HCT116 (cell line): ENCODE data around the gene RUNX1. TPM values are rescaled to one million over a fixed set of nuclear protein-coding genes. Genes with fewer than 3 reads are reported as not detected.

Experiments
- ATAC-seq: fragments of 200-7000 bp; cut with Tn5 transposase; 2 replicates; pipeline ENCODE4 v1.9.1; 2020; ENCODE audit warnings: mild to moderate bottlenecking, moderate library complexity
- BruUV-seq: library from RNA; stranded (reverse); fragments of 400-500 nt; replicated peaks from 2 replicates; lab custom pipeline; 2021; lab: Mats Ljungman, UMichigan
- CTCF ChIA-PET: fragments of 300-600 bp; sonication (Branson Sonifier 250); formaldehyde crosslinking; loops from one replicate; lab custom pipeline; 2021; ENCODE audit warnings: antibody characterized with exemption; lab: Charles Lee
- POLR2A ChIA-PET: fragments of 300-600, 350-600 bp; sonication (Branson Sonifier 250); formaldehyde crosslinking; loops from one replicate; lab custom pipeline; 2021; ENCODE audit warnings: antibody characterized with exemption; lab: Charles Lee
- RAD21 ChIA-PET, 2 experiments: fragments of 300-600 bp; sonication (Branson Sonifier 250); formaldehyde crosslinking; loops; one replicate each; lab custom pipeline; 2023; ENCODE audit warnings: low total read pairs in 2 of 2; ENCODE audit not compliant: uncharacterized antibody in 2 of 2, unreplicated experiment in 2 of 2, low non-redundant PET in 1 of 2; lab: Charles Lee
- DNase-seq: peaks from one replicate; pipeline ENCODE4 v3.0.0-alpha.2; 2010; ENCODE audit warnings: low read depth, low spot score
- H2AFZ ChIP-seq: fragments of 200-600 bp; shearing (Covaris generic), sonication (generic); 2 replicates; pipeline ENCODE4 v1.6.1; 2017; ENCODE audit warnings: low read depth, mixed run types, mixed read lengths, antibody characterized with exemption, low read length; ENCODE audit not compliant: poor library complexity, severe bottlenecking
- H3K27ac ChIP-seq: 2 replicates; pipeline ENCODE4 v1.5.1; 2012; ENCODE audit warnings: low read depth, low read length
- H3K27me3 ChIP-seq: fragments of 200-600 bp; sonication (generic); 2 replicates; pipeline ENCODE4 v1.6.1; 2016; ENCODE audit warnings: mixed run types, low read length, mixed read lengths; ENCODE audit not compliant: insufficient read depth
- H3K36me3 ChIP-seq, 2 experiments: fragments of 200-500 bp in 1 of 2; fragments of 200-600 bp in 1 of 2; sonication (Bioruptor generic) in 1 of 2; sonication (generic) in 1 of 2; 2 replicates each; pipeline versions ENCODE4 v1.5.1 to v1.6.1; 2014 to 2016; ENCODE audit warnings: low read length in 2 of 2, inconsistent platforms in 1 of 2, mixed read lengths in 1 of 2, mixed run types in 1 of 2; ENCODE audit not compliant: insufficient read depth in 2 of 2, control insufficient read depth in 1 of 2
- H3K4me1 ChIP-seq, 2 experiments: fragments of 200-600 bp in 1 of 2; sonication (generic) in 1 of 2; 2 replicates each; pipeline versions ENCODE4 v1.5.1 to v1.6.1; 2012 to 2017; ENCODE audit warnings: low read length in 2 of 2, inconsistent platforms in 1 of 2, mild to moderate bottlenecking in 1 of 2, mixed read lengths in 1 of 2, mixed run types in 1 of 2, moderate library complexity in 1 of 2; ENCODE audit not compliant: insufficient read depth in 2 of 2, control insufficient read depth in 1 of 2
- H3K4me2 ChIP-seq: fragments of 200-600 bp; sonication (generic); 2 replicates; pipeline ENCODE4 v1.6.1; 2017; ENCODE audit warnings: mixed run types, low read length, mixed read lengths
- H3K4me3 ChIP-seq, 2 experiments: fragments of 200-600 bp in 1 of 2; sonication (generic) in 1 of 2; replicated peaks in 1 of 2; 2 replicates each; pipeline ENCODE4 v1.5.1; 2011 to 2016; ENCODE audit warnings: low read length in 2 of 2, control low read depth in 1 of 2, low read depth in 1 of 2, mild to moderate bottlenecking in 1 of 2, mixed read lengths in 1 of 2, mixed run types in 1 of 2
- H3K79me2 ChIP-seq: fragments of 200-600 bp; sonication (generic); 2 replicates; pipeline ENCODE4 v1.6.1; 2017; ENCODE audit warnings: mild to moderate bottlenecking, mixed run types, low read length, moderate library complexity, mixed read lengths; ENCODE audit not compliant: insufficient read depth
- H3K9ac ChIP-seq: fragments of 200-600 bp; sonication (generic); 2 replicates; pipeline ENCODE4 v1.6.1; 2016; ENCODE audit warnings: low read length, mixed read lengths
- H3K9me2 ChIP-seq: fragments of 200-600 bp; sonication (generic), shearing (Covaris generic); 2 replicates; pipeline ENCODE4 v1.6.1; 2017; ENCODE audit warnings: mixed run types, mild to moderate bottlenecking, moderate library complexity; ENCODE audit not compliant: insufficient read depth
- H3K9me3 ChIP-seq, 2 experiments: fragments of 200-500 bp in 1 of 2; fragments of 200-600 bp in 1 of 2; sonication (Bioruptor generic) in 1 of 2; sonication (generic) in 1 of 2; 2 replicates each; pipeline ENCODE4 v1.6.1; 2014 to 2017; ENCODE audit warnings: low read length in 2 of 2, mixed read lengths in 2 of 2, inconsistent platforms in 1 of 2, low read depth in 1 of 2, mild to moderate bottlenecking in 1 of 2, mixed run types in 1 of 2, moderate library complexity in 1 of 2; ENCODE audit not compliant: control insufficient read depth in 1 of 2, insufficient read depth in 1 of 2
- H4K20me1 ChIP-seq: fragments of 200-600 bp; sonication (generic), shearing (Covaris generic); 2 replicates; pipeline ENCODE4 v1.6.1; 2017; ENCODE audit warnings: mixed run types, mild to moderate bottlenecking, moderate library complexity; ENCODE audit not compliant: insufficient read depth
- CBX3 ChIP-seq: IDR thresholded peaks from 2 replicates; pipeline ENCODE4 v1.6.1; 2012; ENCODE audit warnings: low read depth
- ELF1 ChIP-seq: IDR thresholded peaks from 2 replicates; pipeline ENCODE4 v1.6.1; 2012; ENCODE audit warnings: low read depth, borderline replicate concordance
- EZH2phosphoT487 ChIP-seq: fragments of 200-600 bp; IDR thresholded peaks from 2 replicates; pipeline ENCODE4 v1.6.1; 2018; ENCODE audit warnings: antibody characterized with exemption, borderline replicate concordance
- JUND ChIP-seq: IDR thresholded peaks from 2 replicates; pipeline ENCODE4 v1.6.1; 2012
- MAX ChIP-seq: IDR thresholded peaks from 2 replicates; pipeline ENCODE4 v1.6.1; 2012
- POLR2A ChIP-seq: IDR thresholded peaks from 2 replicates; pipeline ENCODE4 v1.7.0; 2011; ENCODE audit warnings: borderline replicate concordance; ENCODE audit not compliant: insufficient read depth, insufficient read length; ENCODE audit errors: extremely low read depth
- POLR2AphosphoS5 ChIP-seq: IDR thresholded peaks from 2 replicates; pipeline ENCODE4 v1.6.1; 2011; ENCODE audit warnings: mild to moderate bottlenecking, low read depth, low read length, moderate library complexity
- RAD21 ChIP-seq: IDR thresholded peaks from 2 replicates; pipeline ENCODE4 v1.6.1; 2012; ENCODE audit warnings: low read depth, mild to moderate bottlenecking
- SIN3A ChIP-seq: IDR thresholded peaks from 2 replicates; pipeline ENCODE4 v1.6.1; 2012; ENCODE audit warnings: low read depth
- ZFX ChIP-seq: fragments of 450-650 bp; IDR thresholded peaks from 2 replicates; pipeline ENCODE4 v1.6.1; 2017
- ZNF274 ChIP-seq: fragments of 200-500 bp; sonication (Bioruptor generic); IDR thresholded peaks from 2 replicates; pipeline ENCODE4 v1.6.1; 2014; ENCODE audit warnings: mild to moderate bottlenecking, low read depth, low read length, inconsistent platforms
- intact Hi-C: fragments of 100-400 bp; cut with micrococcal nuclease; formaldehyde crosslinking; loops from 2 replicates; pipeline ENCODE4 v1.10.0; 2022
- total RNA-seq: library from RNA; stranded (reverse); gene quantifications from one replicate; pipeline ENCODE4 v1.2.1, GENCODE V29; 2021; ENCODE audit not compliant: unreplicated experiment

Gene RUNX1
- total RNA-seq, 1 experiment from 2014 or later, result 33.5 TPM

- no peak for TF ChIP-seq MAX
- no peak for TF ChIP-seq RAD21
- TF ChIP-seq JUND, result no peak
These were observed 140.6 kb downstream of the RUNX1 start (continued) for GRCh38 chr21:34908419-34909055.

GRCh38 chr21:34907461-34908418, 141.4 kb downstream of the RUNX1 start:
- H3K9me3 ChIP-seq, result no peaks in the 10 kb centered on the region
- H3K9ac ChIP-seq, result no peak overlapping the region
- CTCF ChIA-PET, result no interaction called here
- no peak overlapping the region for H3K4me2 ChIP-seq
- intact Hi-C loops, result no loop called here
- H4K20me1 ChIP-seq, result no peaks in the 10 kb centered on the region
- RAD21 ChIA-PET, result no interaction called here
- ATAC-seq (no peak), DNase-seq (no peak)
- TF ChIP-seq POLR2A, result no peak
- TF ChIP-seq ZNF274, result no peak
- no peak for TF ChIP-seq SIN3A
- no peak for TF ChIP-seq RAD21
- TF ChIP-seq EZH2phosphoT487, result no peak
- no peak for TF ChIP-seq CBX3
- TF ChIP-seq ELF1, result no peak
- TF ChIP-seq ZFX, result no peak
- no peak for TF ChIP-seq MAX
- no peak for TF ChIP-seq POLR2AphosphoS5
- H3K4me1 ChIP-seq, result no peaks in the 10 kb centered on the region
- no peak overlapping the region for H3K27ac ChIP-seq
- H3K4me3 ChIP-seq, result no peak overlapping the region
- POLR2A ChIA-PET, result no interaction called here
- no peak overlapping the region for H2AFZ ChIP-seq
- no peaks in the 10 kb centered on the region; the same call in 1 of the 2 replicates for H3K27me3 ChIP-seq
- H3K79me2 ChIP-seq, result no peaks in the 10 kb centered on the region
- H3K9me2 ChIP-seq, result no peaks in the 10 kb centered on the region
- H3K36me3 ChIP-seq, result no peaks in the 10 kb centered on the region
- BruUV-seq, result no TSS peak
